Measurements from ENCODE around the gene GPR153.
"Not testable (repeated sequence)": the region's sequence is repeated elsewhere in the genome, so short reads cannot be mapped to it uniquely, and the experiment has no call there.

The GPR153 gene

GRCh38 chr1:6222636-6223035 is 38.3 kb downstream of the GPR153 start:
- Histone ChIP-seq H4K20me1 (ENCODE audit: insufficient read depth, low read length) (no peaks in the 10 kb centered on the region), H3K27ac (ENCODE audit: low read depth, low read length, poor library complexity, severe bottlenecking) (no peak overlapping the region), H3K9ac (ENCODE audit: low read length) (no peak overlapping the region), H2AFZ (ENCODE audit: low read length) (no peak overlapping the region), H3K36me3 (ENCODE audit: insufficient read depth, low read length) (peaks cover 69% of the 10 kb centered on the region), H3F3A (ENCODE audit: insufficient read depth, low read length) (no peaks in the 10 kb centered on the region), H3K79me2 (ENCODE audit: insufficient read depth, low read length) (no peaks in the 10 kb centered on the region), H3K4me3 (ENCODE audit: low read depth, low read length, poor library complexity, severe bottlenecking) (no peak overlapping the region), H3K9me2 (ENCODE audit: low read depth, low read length) (no peaks in the 10 kb centered on the region), H3K4me2 (ENCODE audit: low read length) (no peak overlapping the region), H3K27me3 (ENCODE audit: insufficient read depth, low read length) (no peaks in the 10 kb centered on the region), H3K4me1 (ENCODE audit: insufficient read depth, low read length, severe bottlenecking) (no peaks in the 10 kb centered on the region), H3K9me3 (ENCODE audit: low read length) (no peaks in the 10 kb centered on the region)
- TF ChIP-seq EZH2 (IDR thresholded peaks at IDR 0.05; ENCODE audit: borderline replicate concordance, low read length) (no peak), CTCF (IDR thresholded peaks at IDR 0.05; ENCODE audit: low read length) (no peak)

GRCh38 chr1:6221210-6221784 is 39.6 kb downstream of the GPR153 start:
- no peak overlapping the region for H3K4me2 ChIP-seq (ENCODE audit: low read length)
- H3K4me3 ChIP-seq (ENCODE audit: low read depth, low read length, poor library complexity, severe bottlenecking): no peak overlapping the region
- H2AFZ ChIP-seq (ENCODE audit: low read length): no peak overlapping the region

GRCh38 chr1:6220236-6220635 is 40.7 kb downstream of the GPR153 start:
- H3F3A ChIP-seq (ENCODE audit: insufficient read depth, low read length): no peaks in the 10 kb centered on the region
- TF ChIP-seq EZH2 (IDR thresholded peaks at IDR 0.05; ENCODE audit: borderline replicate concordance, low read length) (no peak), CTCF (IDR thresholded peaks at IDR 0.05; ENCODE audit: low read length) (no peak)
- H3K9me2 ChIP-seq (ENCODE audit: low read depth, low read length): no peaks in the 10 kb centered on the region
- H3K27me3 ChIP-seq (ENCODE audit: insufficient read depth, low read length): no peaks in the 10 kb centered on the region; the same call in 1 of the 2 replicates
- H4K20me1 ChIP-seq (ENCODE audit: insufficient read depth, low read length): no peaks in the 10 kb centered on the region
- no peak overlapping the region for H2AFZ ChIP-seq (ENCODE audit: low read length)
- H3K4me3 ChIP-seq (ENCODE audit: low read depth, low read length, poor library complexity, severe bottlenecking): no peak overlapping the region
- no peaks in the 10 kb centered on the region for H3K4me1 ChIP-seq (ENCODE audit: insufficient read depth, low read length, severe bottlenecking)
- no peaks in the 10 kb centered on the region for H3K9me3 ChIP-seq (ENCODE audit: low read length)
- no peak overlapping the region for H3K27ac ChIP-seq (ENCODE audit: low read depth, low read length, poor library complexity, severe bottlenecking)
- H3K79me2 ChIP-seq (ENCODE audit: insufficient read depth, low read length): no peaks in the 10 kb centered on the region
- peaks cover 45% of the 10 kb centered on the region for H3K36me3 ChIP-seq (ENCODE audit: insufficient read depth, low read length)
- H3K9ac ChIP-seq (ENCODE audit: low read length): no peak overlapping the region
- H3K4me2 ChIP-seq (ENCODE audit: low read length): no peak overlapping the region

More at GRCh38 chr1:6221210-6221784, 39.6 kb downstream of the GPR153 start:
- Histone ChIP-seq H3K9me3 (ENCODE audit: low read length) (no peaks in the 10 kb centered on the region), H3K9ac (ENCODE audit: low read length) (no peak overlapping the region), H3F3A (ENCODE audit: insufficient read depth, low read length) (no peaks in the 10 kb centered on the region), H3K27me3 (ENCODE audit: insufficient read depth, low read length) (no peaks in the 10 kb centered on the region; the same call in 1 of the 2 replicates), H3K4me1 (ENCODE audit: insufficient read depth, low read length, severe bottlenecking) (no peaks in the 10 kb centered on the region), H3K9me2 (ENCODE audit: low read depth, low read length) (no peaks in the 10 kb centered on the region), H3K27ac (ENCODE audit: low read depth, low read length, poor library complexity, severe bottlenecking) (no peak overlapping the region), H4K20me1 (ENCODE audit: insufficient read depth, low read length) (no peaks in the 10 kb centered on the region), H3K79me2 (ENCODE audit: insufficient read depth, low read length) (no peaks in the 10 kb centered on the region), H3K36me3 (ENCODE audit: insufficient read depth, low read length) (peaks cover 56% of the 10 kb centered on the region)
- no peak for TF ChIP-seq CTCF (IDR thresholded peaks at IDR 0.05; ENCODE audit: low read length)
- TF ChIP-seq EZH2 (IDR thresholded peaks at IDR 0.05; ENCODE audit: borderline replicate concordance, low read length): no peak

GRCh38 chr1:6219641-6220040 is 41.3 kb downstream of the GPR153 start:
- H3K27ac ChIP-seq (ENCODE audit: low read depth, low read length, poor library complexity, severe bottlenecking); H3K27me3 ChIP-seq (ENCODE audit: insufficient read depth, low read length); H3F3A ChIP-seq (ENCODE audit: insufficient read depth, low read length); H3K9me3 ChIP-seq (ENCODE audit: low read length); H3K4me2 ChIP-seq (ENCODE audit: low read length); H3K4me1 ChIP-seq (ENCODE audit: insufficient read depth, low read length, severe bottlenecking); H3K79me2 ChIP-seq (ENCODE audit: insufficient read depth, low read length); H3K9me2 ChIP-seq (ENCODE audit: low read depth, low read length); H2AFZ ChIP-seq (ENCODE audit: low read length); H3K9ac ChIP-seq (ENCODE audit: low read length); H4K20me1 ChIP-seq (ENCODE audit: insufficient read depth, low read length); H3K4me3 ChIP-seq (ENCODE audit: low read depth, low read length, poor library complexity, severe bottlenecking): not testable (repeated sequence)
- H3K36me3 ChIP-seq (ENCODE audit: insufficient read depth, low read length): peaks cover 39% of the 10 kb centered on the region
